HCT116 (cell line): ENCODE results near the gene BBIP1. TPM values are rescaled to one million over a fixed set of nuclear protein-coding genes. Genes with fewer than 3 reads are reported as not detected.

Experiments used
- ATAC-seq: fragments of 200-7000 bp; cut with Tn5 transposase; 2 replicates; pipeline ENCODE4 v1.9.1; 2020; ENCODE audit warnings: mild to moderate bottlenecking, moderate library complexity
- BruUV-seq: library from RNA; stranded (reverse); fragments of 400-500 nt; replicated peaks from 2 replicates; lab custom pipeline; 2021; lab: Mats Ljungman, UMichigan
- CTCF ChIA-PET: fragments of 300-600 bp; sonication (Branson Sonifier 250); formaldehyde crosslinking; loops from one replicate; lab custom pipeline; 2021; ENCODE audit warnings: antibody characterized with exemption; lab: Charles Lee
- POLR2A ChIA-PET: fragments of 300-600, 350-600 bp; sonication (Branson Sonifier 250); formaldehyde crosslinking; loops from one replicate; lab custom pipeline; 2021; ENCODE audit warnings: antibody characterized with exemption; lab: Charles Lee
- RAD21 ChIA-PET, 2 experiments: fragments of 300-600 bp; sonication (Branson Sonifier 250); formaldehyde crosslinking; loops; one replicate each; lab custom pipeline; 2023; ENCODE audit warnings: low total read pairs in 2 of 2; ENCODE audit not compliant: uncharacterized antibody in 2 of 2, unreplicated experiment in 2 of 2, low non-redundant PET in 1 of 2; lab: Charles Lee
- DNase-seq: peaks from one replicate; pipeline ENCODE4 v3.0.0-alpha.2; 2010; ENCODE audit warnings: low read depth, low spot score
- H2AFZ ChIP-seq: fragments of 200-600 bp; shearing (Covaris generic), sonication (generic); 2 replicates; pipeline ENCODE4 v1.6.1; 2017; ENCODE audit warnings: low read depth, mixed run types, mixed read lengths, antibody characterized with exemption, low read length; ENCODE audit not compliant: poor library complexity, severe bottlenecking
- H3K27ac ChIP-seq: 2 replicates; pipeline ENCODE4 v1.5.1; 2012; ENCODE audit warnings: low read depth, low read length
- H3K27me3 ChIP-seq: fragments of 200-600 bp; sonication (generic); 2 replicates; pipeline ENCODE4 v1.6.1; 2016; ENCODE audit warnings: mixed run types, low read length, mixed read lengths; ENCODE audit not compliant: insufficient read depth
- H3K36me3 ChIP-seq, 2 experiments: fragments of 200-500 bp in 1 of 2; fragments of 200-600 bp in 1 of 2; sonication (Bioruptor generic) in 1 of 2; sonication (generic) in 1 of 2; 2 replicates each; pipeline versions ENCODE4 v1.5.1 to v1.6.1; 2014 to 2016; ENCODE audit warnings: low read length in 2 of 2, inconsistent platforms in 1 of 2, mixed read lengths in 1 of 2, mixed run types in 1 of 2; ENCODE audit not compliant: insufficient read depth in 2 of 2, control insufficient read depth in 1 of 2
- H3K4me1 ChIP-seq, 2 experiments: fragments of 200-600 bp in 1 of 2; sonication (generic) in 1 of 2; 2 replicates each; pipeline versions ENCODE4 v1.5.1 to v1.6.1; 2012 to 2017; ENCODE audit warnings: low read length in 2 of 2, inconsistent platforms in 1 of 2, mild to moderate bottlenecking in 1 of 2, mixed read lengths in 1 of 2, mixed run types in 1 of 2, moderate library complexity in 1 of 2; ENCODE audit not compliant: insufficient read depth in 2 of 2, control insufficient read depth in 1 of 2
- H3K4me2 ChIP-seq: fragments of 200-600 bp; sonication (generic); 2 replicates; pipeline ENCODE4 v1.6.1; 2017; ENCODE audit warnings: mixed run types, low read length, mixed read lengths
- H3K4me3 ChIP-seq, 2 experiments: fragments of 200-600 bp in 1 of 2; sonication (generic) in 1 of 2; replicated peaks in 1 of 2; 2 replicates each; pipeline ENCODE4 v1.5.1; 2011 to 2016; ENCODE audit warnings: low read length in 2 of 2, control low read depth in 1 of 2, low read depth in 1 of 2, mild to moderate bottlenecking in 1 of 2, mixed read lengths in 1 of 2, mixed run types in 1 of 2
- H3K79me2 ChIP-seq: fragments of 200-600 bp; sonication (generic); 2 replicates; pipeline ENCODE4 v1.6.1; 2017; ENCODE audit warnings: mild to moderate bottlenecking, mixed run types, low read length, moderate library complexity, mixed read lengths; ENCODE audit not compliant: insufficient read depth
- H3K9ac ChIP-seq: fragments of 200-600 bp; sonication (generic); 2 replicates; pipeline ENCODE4 v1.6.1; 2016; ENCODE audit warnings: low read length, mixed read lengths
- H3K9me2 ChIP-seq: fragments of 200-600 bp; sonication (generic), shearing (Covaris generic); 2 replicates; pipeline ENCODE4 v1.6.1; 2017; ENCODE audit warnings: mixed run types, mild to moderate bottlenecking, moderate library complexity; ENCODE audit not compliant: insufficient read depth
- H3K9me3 ChIP-seq, 2 experiments: fragments of 200-500 bp in 1 of 2; fragments of 200-600 bp in 1 of 2; sonication (Bioruptor generic) in 1 of 2; sonication (generic) in 1 of 2; 2 replicates each; pipeline ENCODE4 v1.6.1; 2014 to 2017; ENCODE audit warnings: low read length in 2 of 2, mixed read lengths in 2 of 2, inconsistent platforms in 1 of 2, low read depth in 1 of 2, mild to moderate bottlenecking in 1 of 2, mixed run types in 1 of 2, moderate library complexity in 1 of 2; ENCODE audit not compliant: control insufficient read depth in 1 of 2, insufficient read depth in 1 of 2
- H4K20me1 ChIP-seq: fragments of 200-600 bp; sonication (generic), shearing (Covaris generic); 2 replicates; pipeline ENCODE4 v1.6.1; 2017; ENCODE audit warnings: mixed run types, mild to moderate bottlenecking, moderate library complexity; ENCODE audit not compliant: insufficient read depth
- CBX3 ChIP-seq: IDR thresholded peaks from 2 replicates; pipeline ENCODE4 v1.6.1; 2012; ENCODE audit warnings: low read depth
- CEBPB ChIP-seq: IDR thresholded peaks from 2 replicates; pipeline ENCODE4 v1.6.1; 2012; ENCODE audit warnings: low read depth
- FOSL1 ChIP-seq: IDR thresholded peaks from 2 replicates; pipeline ENCODE4 v1.6.1; 2012; ENCODE audit warnings: low read depth
- POLR2A ChIP-seq: IDR thresholded peaks from 2 replicates; pipeline ENCODE4 v1.7.0; 2011; ENCODE audit warnings: borderline replicate concordance; ENCODE audit not compliant: insufficient read depth, insufficient read length; ENCODE audit errors: extremely low read depth
- POLR2AphosphoS5 ChIP-seq: IDR thresholded peaks from 2 replicates; pipeline ENCODE4 v1.6.1; 2011; ENCODE audit warnings: mild to moderate bottlenecking, low read depth, low read length, moderate library complexity
- SIN3A ChIP-seq: IDR thresholded peaks from 2 replicates; pipeline ENCODE4 v1.6.1; 2012; ENCODE audit warnings: low read depth
- SP1 ChIP-seq: IDR thresholded peaks from 2 replicates; pipeline ENCODE4 v1.6.1; 2012; ENCODE audit warnings: low read depth
- SRF ChIP-seq: IDR thresholded peaks from 2 replicates; pipeline ENCODE4 v1.6.1; 2012; ENCODE audit warnings: low read depth
- TCF7L2 ChIP-seq: IDR thresholded peaks from 2 replicates; pipeline ENCODE4 v1.7.0; 2011; ENCODE audit warnings: borderline replicate concordance, inconsistent platforms; ENCODE audit not compliant: insufficient read depth, insufficient read length; ENCODE audit errors: extremely low read depth
- YY1 ChIP-seq: IDR thresholded peaks from 2 replicates; pipeline ENCODE4 v1.6.1; 2011; ENCODE audit warnings: low read length, low read depth, moderate library complexity, mild to moderate bottlenecking; ENCODE audit not compliant: insufficient replicate concordance; ENCODE audit errors: extremely low read depth
- ZFX ChIP-seq: fragments of 450-650 bp; IDR thresholded peaks from 2 replicates; pipeline ENCODE4 v1.6.1; 2017
- ZNF274 ChIP-seq: fragments of 200-500 bp; sonication (Bioruptor generic); IDR thresholded peaks from 2 replicates; pipeline ENCODE4 v1.6.1; 2014; ENCODE audit warnings: mild to moderate bottlenecking, low read depth, low read length, inconsistent platforms
- intact Hi-C: fragments of 100-400 bp; cut with micrococcal nuclease; formaldehyde crosslinking; loops from 2 replicates; pipeline ENCODE4 v1.10.0; 2022
- total RNA-seq: library from RNA; stranded (reverse); gene quantifications from one replicate; pipeline ENCODE4 v1.2.1, GENCODE V29; 2021; ENCODE audit not compliant: unreplicated experiment
- TF ChIP-seq, protein P1 (sequence below): IDR thresholded peaks from 2 replicates; pipeline ENCODE4 v1.6.1; 2012
- TF ChIP-seq, protein P2 (sequence below): IDR thresholded peaks from 2 replicates; pipeline ENCODE4 v1.6.1; 2011; ENCODE audit warnings: mild to moderate bottlenecking, low read length, moderate library complexity; ENCODE audit not compliant: insufficient replicate concordance; ENCODE audit errors: extremely low read depth
- TF ChIP-seq, protein P3 (sequence below): IDR thresholded peaks from 2 replicates; pipeline ENCODE4 v1.6.1; 2012

Gene BBIP1
- total RNA-seq, 1 experiment from 2014 or later = 38.9 TPM

DNA sequence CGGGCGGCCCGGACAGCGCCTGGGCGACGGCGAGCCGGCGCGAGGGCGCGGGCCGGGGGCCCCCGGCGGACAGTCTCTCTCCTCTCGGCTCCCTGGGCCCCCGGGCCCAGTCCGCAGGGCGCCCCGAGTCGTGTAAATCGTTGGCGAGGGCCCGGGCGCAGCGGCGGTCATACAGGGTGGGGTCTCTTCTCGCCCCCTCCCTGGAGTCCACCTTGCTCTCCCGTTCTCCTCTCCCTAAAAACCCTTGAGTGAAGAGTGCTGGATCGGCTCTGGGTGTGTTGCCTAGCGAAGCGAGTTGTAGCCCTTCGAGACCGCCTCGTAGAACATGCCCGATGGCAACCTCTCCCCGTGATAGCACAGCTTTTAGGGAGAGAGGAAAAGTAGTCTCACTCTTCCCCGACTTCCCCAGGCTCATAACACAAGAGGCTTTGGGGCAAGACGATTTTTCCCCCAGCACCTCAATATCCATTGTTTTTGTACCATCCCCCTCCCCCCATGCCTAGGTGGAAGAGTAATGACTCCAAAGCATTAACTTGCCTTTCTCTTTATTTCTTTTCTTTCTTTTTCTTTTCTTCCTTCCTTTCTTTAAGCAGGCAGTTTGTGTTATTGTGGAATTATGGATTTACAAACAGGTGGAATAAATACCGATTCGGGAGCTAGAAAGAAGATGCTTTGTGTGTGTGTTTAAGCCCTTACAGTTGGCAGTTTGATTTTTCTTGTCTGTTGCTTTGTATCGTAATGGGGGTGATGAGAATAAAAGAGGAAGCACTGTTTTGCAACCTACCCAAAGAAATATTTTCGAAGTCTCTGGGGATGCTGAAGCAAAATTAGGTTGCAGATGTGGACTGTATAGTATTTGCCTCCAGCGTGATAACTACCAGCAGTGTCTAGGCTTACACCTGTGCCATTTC, 1.2 kb upstream of the BBIP1 start:
- TF ChIP-seq CEBPB = peak; percentile 17; the same call in 1 of the 2 replicates
- TF ChIP-seq ZFX = peak; percentile 79
- no peak for TF ChIP-seq YY1
- Histone ChIP-seq H4K20me1 (no peaks in the 10 kb centered on the region; the same call in 1 of the 2 replicates), H3K4me3 (peak overlapping the region; percentile 80 to 86), H3K9me2 (no peaks in the 10 kb centered on the region), H3K36me3 (no peaks in the 10 kb centered on the region), H3K4me2 (peak overlapping the region; percentile 84), H3K4me1 (peaks cover 4 to 17% of the 10 kb centered on the region in 2 experiments; a peak in 3 of 4 replicates), H3K79me2 (peaks cover 54% of the 10 kb centered on the region), H2AFZ (no peak overlapping the region), H3K27ac (peak overlapping the region; percentile 67), H3K27me3 (no peaks in the 10 kb centered on the region), H3K9me3 (no peaks in the 10 kb centered on the region), H3K9ac (peak overlapping the region; percentile 74)
- ATAC-seq (peak; percentile 1; the same call in 1 of the 2 replicates), DNase-seq (no peak)
- TSS peak; percentile 57 for BruUV-seq
- intact Hi-C loops = no loop called here
- POLR2A ChIA-PET = no interaction called here
- CTCF ChIA-PET = no interaction called here
- RAD21 ChIA-PET = interaction anchor here in 1 of 2 experiments (1.0 kb wide), 1 partner anchor 8 kb away, joined by 6 read pairs; no protein-coding TSS in a partner anchor

DNA sequence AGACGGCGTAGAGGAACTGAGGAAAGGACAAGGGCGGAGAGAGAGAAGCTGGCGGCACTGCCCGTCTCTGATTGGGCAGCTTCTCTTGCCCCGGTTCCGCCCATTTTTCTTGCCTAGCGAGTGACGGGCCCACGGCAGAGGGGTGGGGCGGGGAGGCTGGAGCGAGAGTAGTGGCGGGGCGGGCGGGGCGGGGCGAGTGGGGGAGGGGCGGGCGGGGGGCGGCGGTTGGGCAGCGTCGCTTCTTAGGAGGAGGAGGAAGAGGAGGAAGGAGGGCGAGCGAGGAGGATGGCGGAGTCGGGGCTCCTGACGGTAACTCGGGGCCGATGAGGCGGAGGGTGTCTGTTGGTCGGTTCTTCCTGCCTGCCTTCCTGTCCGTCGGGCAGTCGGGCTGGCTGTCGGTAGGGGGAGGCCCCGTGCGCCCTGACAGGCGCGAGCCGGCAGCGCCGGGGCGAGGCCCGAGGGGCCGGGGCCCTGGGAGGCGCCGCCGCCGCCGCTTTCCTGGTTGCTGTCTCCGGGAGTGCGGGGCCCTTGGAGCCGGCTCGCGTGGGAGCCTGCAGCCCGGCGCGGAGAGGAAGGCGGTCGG, 460 bp upstream of the BBIP1 start, which contains the start of gene SHOC2:
TSS of gene SHOC2 (plus strand) at position 256 of the 583 bp plus-strand sequence. CDS start 44,755 bp downstream, outside the sequence.
- peak within 1 kb of the TSS; percentile 77 for H3K9ac ChIP-seq
- H3K36me3 ChIP-seq = no peaks in the 10 kb centered on the region
- intact Hi-C loops = no loop called here
- ATAC-seq (peak; percentile 44), DNase-seq (no peak)
- H2AFZ ChIP-seq = peak within 1 kb of the TSS; percentile 76
- peak within 1 kb of the TSS; percentile 80 to 86 for H3K4me3 ChIP-seq
- peak within 1 kb of the TSS; percentile 89 for H3K4me2 ChIP-seq
- no peaks in the 10 kb centered on the region for H3K27me3 ChIP-seq
- H3K9me2 ChIP-seq = no peaks in the 10 kb centered on the region
- RAD21 ChIA-PET = interaction anchor here in 1 of 2 experiments (1.2 kb wide), 1 partner anchor 173 kb away, joined by 3 read pairs; no protein-coding TSS in a partner anchor
- no peaks in the 10 kb centered on the region; the same call in 1 of the 2 replicates for H4K20me1 ChIP-seq
- no peaks in the 10 kb centered on the region for H3K9me3 ChIP-seq
- CTCF ChIA-PET = interaction anchor here (0.6 to 1.8 kb wide), 12 partner anchors 17 to 784 kb away, joined by 3 to 9 read pairs (median 3); no protein-coding TSS in a partner anchor
- peak within 1 kb of the TSS; percentile 83 for H3K27ac ChIP-seq
- peaks cover 48% of the 10 kb centered on the region for H3K79me2 ChIP-seq
- POLR2A ChIA-PET = interaction anchor here (0.6 to 3.0 kb wide), 19 partner anchors 9 to 1456 kb away, joined by 3 to 35 read pairs (median 5); partner anchors contain the start of gene PDCD4
- H3K4me1 ChIP-seq = peaks cover 4 to 17% of the 10 kb centered on the region in 2 experiments; a peak in 3 of 4 replicates
- BruUV-seq = no TSS peak
- no peak for TF ChIP-seq TCF7L2
- no peak for TF ChIP-seq SP1
- TF ChIP-seq YY1 = no peak
- TF ChIP-seq POLR2AphosphoS5 = peak; percentile 89
- no peak for TF ChIP-seq FOSL1
- no peak for TF ChIP-seq SRF
- TF ChIP-seq, protein P1, sequence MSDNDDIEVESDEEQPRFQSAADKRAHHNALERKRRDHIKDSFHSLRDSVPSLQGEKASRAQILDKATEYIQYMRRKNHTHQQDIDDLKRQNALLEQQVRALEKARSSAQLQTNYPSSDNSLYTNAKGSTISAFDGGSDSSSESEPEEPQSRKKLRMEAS = no peak; the same call in 1 of the 2 replicates
- TF ChIP-seq CEBPB = no peak
- TF ChIP-seq CBX3 = no peak
- TF ChIP-seq SIN3A = no peak; the same call in none of the 2 replicates
- TF ChIP-seq, protein P2, sequence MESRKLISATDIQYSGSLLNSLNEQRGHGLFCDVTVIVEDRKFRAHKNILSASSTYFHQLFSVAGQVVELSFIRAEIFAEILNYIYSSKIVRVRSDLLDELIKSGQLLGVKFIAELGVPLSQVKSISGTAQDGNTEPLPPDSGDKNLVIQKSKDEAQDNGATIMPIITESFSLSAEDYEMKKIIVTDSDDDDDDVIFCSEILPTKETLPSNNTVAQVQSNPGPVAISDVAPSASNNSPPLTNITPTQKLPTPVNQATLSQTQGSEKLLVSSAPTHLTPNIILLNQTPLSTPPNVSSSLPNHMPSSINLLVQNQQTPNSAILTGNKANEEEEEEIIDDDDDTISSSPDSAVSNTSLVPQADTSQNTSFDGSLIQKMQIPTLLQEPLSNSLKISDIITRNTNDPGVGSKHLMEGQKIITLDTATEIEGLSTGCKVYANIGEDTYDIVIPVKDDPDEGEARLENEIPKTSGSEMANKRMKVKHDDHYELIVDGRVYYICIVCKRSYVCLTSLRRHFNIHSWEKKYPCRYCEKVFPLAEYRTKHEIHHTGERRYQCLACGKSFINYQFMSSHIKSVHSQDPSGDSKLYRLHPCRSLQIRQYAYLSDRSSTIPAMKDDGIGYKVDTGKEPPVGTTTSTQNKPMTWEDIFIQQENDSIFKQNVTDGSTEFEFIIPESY = no peak
- TF ChIP-seq, protein P3, sequence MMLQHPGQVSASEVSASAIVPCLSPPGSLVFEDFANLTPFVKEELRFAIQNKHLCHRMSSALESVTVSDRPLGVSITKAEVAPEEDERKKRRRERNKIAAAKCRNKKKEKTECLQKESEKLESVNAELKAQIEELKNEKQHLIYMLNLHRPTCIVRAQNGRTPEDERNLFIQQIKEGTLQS = no peak
- peak; percentile 81 for TF ChIP-seq POLR2A
- TF ChIP-seq ZNF274 = no peak
